Stimulated activated CD8-positive, alpha-beta memory T cell treated with anti-CD3 and anti-CD28 coated beads, Interleukin-12 subunit alpha, Interleukin-12 subunit beta, amount 100 ng/mL, for 1 hour (primary cell): ENCODE results near the gene MAN1B1.
"Not testable (repeated sequence)": the region's sequence is repeated elsewhere in the genome, so short reads cannot be mapped to it uniquely, and the experiment has no call there.

ENCODE experiments used
- DNase-seq: peaks from one replicate; pipeline ENCODE4 v3.0.0-alpha.2; 2020; ENCODE audit warnings: low read depth

The MAN1B1 gene

DNA sequence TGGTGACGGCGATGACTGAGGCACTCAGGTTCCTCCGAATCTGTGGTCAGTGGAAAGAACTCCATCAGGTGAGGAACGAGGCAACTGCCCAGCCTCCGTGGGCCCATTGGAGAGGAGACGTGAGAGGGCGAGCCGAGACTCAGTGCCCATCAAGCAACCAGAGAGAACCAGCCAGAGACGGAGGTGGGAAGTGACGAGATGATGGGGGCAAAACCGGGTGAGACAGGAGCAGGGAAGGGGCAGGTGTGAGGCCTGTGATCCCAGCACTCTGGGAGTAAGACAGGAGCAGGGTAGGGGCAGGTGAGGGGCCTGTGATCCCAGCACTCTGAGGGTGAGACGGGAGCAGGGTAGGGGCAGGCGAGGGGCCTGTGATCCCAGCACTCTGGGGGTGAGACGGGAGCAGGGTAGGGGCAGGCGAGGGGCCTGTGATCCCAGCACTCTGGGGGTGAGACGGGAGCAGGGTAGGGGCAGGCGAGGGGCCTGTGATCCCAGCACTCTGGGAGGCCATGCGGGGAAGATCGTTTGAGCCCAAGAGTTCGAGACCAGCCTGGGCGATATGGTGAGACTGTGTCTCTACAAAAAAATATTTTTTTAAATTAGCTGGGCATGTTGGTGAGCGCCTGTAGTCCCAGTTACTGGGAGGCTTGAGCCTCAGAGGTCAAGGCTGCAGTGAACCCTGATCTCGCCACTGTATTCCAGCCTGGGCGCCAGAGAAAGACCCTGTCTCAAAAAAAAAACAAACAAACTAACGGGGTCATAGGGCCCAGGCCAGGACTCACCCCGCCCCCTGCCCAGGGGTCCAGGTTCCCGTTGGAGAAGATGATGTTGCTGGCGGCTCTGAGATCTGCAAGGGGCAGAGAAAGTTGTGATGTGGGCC lies 24.4 kb downstream of the MAN1B1 start:
- DNase-seq, result no peak

DNA sequence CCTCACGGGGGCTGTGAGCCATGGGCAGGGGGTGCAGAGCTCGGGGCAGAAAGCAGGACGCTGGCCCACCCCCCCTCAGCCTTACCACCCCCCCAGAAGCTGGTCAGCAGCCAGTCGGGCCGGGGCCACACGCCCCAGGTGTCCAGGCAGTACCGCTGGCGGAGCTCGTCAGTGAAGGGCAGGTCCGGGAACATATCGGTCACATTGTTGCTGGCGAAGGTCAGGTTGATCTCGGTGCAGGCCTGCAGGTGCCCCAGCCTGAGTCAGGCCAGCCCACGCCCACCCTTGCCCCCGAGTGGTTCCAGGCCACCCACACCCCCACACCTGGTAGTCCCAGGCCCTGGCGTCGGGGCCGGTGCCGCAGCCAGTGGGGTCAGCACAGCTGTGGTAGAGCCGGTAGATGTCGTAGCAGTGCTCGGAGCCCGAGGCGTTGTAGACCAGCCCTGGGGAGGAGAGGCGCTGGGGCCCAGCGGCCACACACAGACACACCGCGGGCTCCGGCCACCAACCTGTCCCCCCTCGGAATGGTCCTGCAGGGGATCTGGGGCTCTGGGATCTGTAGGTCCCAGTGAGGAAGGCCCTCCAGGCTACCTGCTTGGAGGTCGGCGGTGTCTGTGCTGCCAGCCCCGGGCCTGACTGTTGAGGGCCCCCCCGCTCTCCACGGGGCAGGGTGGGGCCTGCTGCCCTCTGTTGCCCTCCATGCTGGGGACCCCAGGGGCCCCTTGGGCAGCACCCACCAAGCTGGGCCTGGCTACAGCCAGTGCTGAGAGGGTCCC lies 25.2 kb downstream of the MAN1B1 start:
- no peak for DNase-seq

DNA sequence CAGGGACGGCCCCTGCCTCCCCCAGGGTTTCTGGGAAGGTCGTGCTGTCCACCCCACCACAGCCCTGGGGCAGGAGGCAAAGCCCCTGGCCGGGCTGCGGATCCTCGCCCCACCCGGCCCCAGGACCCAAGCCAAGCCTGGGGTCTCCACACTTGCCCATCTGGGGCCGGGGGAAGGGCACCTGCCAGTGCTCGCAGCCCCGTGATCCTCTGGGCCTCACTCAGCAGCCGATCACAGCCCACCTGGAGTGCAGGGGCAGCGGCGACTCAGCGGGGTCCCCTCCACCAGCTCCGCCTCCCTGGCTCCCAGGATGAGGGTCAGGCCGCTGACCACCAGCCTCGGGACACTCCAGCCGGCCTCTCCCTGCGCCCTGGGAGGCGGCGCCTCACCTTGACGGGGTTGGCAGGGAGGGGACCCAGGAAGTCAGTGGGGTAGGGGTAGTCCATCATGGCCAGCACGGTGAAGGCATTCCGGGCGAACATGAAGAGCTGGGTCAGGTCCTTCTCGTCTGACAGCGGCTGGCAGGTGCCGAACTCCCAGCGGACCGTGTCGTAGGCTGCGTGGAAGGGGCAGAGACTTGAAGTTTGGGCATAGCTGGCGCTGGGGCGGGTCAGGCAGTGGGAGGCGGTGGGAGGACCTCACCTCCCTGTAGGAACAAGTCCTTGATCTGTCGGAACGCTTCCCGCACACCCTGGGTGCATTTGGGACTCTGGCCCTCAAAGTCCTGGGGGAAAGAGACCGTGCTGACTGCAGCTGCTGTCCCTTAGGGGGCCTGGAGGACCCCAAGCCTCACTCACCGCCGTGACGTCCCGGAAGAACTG lies 26.0 kb downstream of the MAN1B1 start:
- DNase-seq, result no peak

DNA sequence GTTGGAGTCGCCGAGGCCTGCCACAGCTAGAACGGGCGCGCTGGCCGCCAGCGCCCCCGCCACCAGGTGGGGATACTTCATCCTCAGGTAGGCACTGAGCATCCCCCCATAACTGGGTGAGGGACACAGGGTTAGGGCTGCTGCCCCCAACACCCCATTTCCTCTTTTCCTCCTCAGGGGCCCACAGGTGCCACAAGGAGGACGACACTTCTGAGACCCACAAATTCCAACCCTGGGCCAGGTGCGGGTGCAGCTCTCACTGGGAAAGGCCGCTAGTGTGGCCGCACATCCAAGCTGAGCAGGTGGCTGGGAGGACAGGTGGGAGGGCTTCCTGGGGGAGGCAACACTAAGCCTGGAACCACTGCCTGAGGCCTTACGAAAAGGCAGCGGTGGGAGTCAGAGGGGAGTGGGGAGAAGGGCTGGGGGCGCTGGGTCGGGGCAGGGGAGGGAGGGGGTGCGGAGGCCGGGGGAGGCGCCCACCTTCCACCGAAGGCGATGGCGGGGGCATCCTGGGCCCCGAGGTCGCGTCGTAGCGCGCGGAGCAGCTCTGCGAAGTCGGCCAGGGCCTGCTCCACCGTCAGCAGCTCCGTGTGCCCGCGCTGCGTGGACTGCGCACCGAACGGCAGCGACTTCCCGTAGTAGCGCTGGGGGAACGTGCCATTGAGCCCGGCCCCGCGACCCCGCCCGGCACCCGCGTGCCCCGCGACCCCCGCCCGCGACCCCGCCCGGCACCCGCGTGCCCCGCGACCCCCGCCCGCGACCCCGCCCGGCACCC lies 26.8 kb downstream of the MAN1B1 start:
- DNase-seq, result no peak

DNA sequence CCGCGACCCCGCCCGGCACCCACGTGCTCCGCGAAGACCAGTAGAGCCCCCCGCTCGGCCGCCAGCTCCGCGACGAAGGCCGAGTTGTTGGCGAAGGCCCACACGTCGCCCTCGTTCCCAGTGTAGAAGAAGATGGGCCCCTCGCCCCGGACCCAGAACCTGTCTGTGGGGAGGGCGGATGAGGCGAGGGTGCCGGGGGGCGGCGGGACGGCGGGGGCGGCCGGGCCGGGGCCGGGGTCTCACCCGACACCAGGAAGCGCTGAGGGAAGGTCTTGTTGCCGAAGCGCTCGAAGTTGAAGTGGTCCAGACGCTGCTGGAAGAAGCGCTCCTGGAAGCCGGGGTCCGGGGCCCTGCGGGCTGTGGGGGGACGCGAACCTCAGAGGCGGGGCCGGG lies 27.4 kb downstream of the MAN1B1 start:
- no peak for DNase-seq

DNA sequence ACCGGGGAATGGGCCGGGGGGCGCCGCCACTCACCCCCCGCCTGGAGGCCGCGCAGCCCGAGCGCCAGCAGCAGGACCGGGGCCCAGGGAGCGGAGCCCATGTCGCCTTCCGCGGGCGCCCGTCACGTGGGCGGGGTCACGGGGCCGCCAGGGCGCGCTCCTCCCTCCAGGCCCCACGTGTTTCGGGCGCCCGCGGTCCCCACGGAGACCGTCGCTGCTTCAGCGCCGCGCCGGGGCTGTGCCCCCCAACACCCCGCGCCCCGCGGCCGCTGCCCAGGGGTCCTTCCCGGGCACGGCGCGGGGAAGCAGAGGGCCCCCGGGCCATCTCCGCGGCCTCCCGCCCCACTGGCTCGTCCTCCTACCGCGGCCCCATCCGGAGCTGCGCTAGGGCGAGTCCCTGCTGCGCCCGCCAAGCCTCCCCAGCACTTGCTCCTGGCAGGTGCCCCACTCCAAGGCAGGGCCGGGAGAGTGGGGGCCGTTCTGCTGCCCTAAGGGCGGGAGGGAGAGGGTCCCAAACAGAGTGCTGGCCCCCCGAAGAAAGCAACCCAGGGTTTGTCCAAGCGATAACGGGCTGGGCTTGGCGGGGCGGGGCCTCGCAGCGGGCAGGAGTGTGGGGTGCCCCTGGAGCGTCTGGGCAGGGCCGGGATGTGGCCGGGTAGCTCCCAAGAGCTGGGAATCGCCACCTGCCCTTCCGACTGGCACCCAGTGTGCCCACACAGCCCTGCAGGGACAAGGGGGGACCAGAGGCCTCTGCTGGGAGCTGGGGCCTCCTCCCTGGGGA lies 28.0 kb downstream of the MAN1B1 start, which contains the start of gene DPP7:
Gene DPP7 (minus strand): TSS at position 121 of the 781 bp plus-strand sequence. CDS start 20 bp downstream, at position 101.
- DNase-seq, result peak; percentile 59

DNA sequence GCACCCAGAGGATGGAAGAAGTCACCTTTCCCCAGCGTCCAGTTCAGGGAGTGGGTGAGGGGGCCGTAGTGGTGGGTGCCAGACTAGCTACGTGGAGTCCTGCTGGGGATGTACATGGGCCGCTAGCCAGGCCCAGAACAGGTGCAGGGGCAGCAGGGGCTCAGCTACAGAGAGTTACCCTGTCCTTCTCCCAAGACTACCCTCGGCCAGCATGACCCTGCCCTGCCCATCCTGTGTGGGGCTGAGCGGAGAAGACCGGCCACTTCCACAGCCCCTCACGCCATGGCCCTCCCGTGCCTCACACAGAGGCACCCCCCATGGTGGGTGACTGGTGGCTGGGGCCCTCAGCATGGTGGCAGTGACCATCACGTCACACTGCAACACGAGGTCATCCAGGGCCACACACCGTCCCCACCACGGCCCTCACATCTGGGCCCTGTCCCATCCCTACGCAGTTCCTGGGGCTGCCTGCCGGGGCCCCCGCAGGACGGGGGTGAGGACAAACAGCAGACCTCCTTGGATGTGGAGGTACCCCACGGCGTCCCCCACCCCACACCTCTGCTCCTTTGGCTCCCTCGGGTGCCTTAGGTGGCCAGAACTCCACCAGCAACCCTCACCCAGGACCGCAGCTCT lies 28.7 kb downstream of the MAN1B1 start:
- DNase-seq, result no peak

DNA sequence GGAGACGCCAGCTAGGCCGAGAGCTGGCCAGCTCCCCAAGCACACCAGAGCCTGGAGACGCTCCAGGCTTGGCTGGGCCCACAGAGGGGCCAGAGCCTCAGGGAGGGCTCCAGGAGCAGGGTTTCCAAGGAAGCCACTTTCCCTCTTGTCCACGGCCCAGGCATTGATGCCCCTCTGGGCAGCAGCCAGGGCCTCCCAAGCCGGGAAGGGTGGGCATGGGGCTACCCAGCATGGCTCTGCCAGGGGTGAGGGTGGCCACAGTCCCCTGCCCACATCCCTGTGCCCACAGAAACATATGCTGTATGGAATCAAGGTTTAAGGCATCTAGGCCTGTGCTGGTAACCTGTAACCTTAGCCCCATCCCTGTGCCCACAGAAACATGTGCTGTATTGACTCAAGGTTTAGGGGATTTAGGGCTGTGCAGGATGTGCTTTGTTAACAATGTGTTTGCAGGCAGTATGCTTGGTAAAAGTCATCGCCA lies 29.3 kb downstream of the MAN1B1 start:
- DNase-seq, result no peak

DNA sequence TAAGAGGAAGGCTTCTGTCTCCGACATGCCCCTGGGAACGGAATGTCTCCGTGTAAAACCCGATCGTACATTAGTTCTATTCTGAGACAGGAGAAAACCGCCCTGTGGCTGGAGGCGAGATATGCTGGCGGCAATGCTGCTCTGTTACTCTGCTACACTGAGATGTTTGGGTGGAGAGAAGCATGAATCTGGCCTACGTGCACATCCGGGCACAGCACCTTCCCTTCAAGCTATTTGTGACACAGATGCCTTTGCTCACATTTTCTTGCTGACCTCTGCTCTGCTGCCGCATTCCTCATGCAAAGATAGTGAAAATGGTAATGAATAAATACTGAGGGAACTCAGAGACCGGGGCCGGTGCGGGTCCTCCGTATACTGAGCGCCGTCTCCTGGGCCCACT lies 29.9 kb downstream of the MAN1B1 start:
- DNase-seq, result no peak

DNA sequence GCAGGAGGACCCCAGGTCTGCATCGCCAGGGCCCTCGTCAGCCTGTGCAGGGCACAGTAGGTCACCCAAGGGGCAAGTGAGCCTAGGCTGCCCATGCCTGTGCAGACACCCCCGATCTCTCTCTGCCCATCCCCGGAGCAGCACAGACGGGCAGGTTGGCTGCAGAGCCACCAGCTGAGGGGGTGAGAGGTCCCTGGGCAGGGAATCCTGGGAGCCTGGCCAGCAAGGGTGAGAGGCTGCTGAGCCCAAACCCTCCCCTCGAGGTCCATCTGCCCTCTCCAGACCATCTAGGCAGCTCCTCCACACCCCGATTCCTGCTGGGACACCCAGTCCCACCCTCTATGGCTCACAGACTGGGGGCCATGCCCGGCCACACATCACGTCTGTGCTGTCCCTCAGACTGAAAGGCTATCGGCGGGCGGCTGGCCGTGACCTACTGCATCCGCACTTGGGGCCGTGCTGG lies 30.5 kb downstream of the MAN1B1 start:
- no peak for DNase-seq

DNA sequence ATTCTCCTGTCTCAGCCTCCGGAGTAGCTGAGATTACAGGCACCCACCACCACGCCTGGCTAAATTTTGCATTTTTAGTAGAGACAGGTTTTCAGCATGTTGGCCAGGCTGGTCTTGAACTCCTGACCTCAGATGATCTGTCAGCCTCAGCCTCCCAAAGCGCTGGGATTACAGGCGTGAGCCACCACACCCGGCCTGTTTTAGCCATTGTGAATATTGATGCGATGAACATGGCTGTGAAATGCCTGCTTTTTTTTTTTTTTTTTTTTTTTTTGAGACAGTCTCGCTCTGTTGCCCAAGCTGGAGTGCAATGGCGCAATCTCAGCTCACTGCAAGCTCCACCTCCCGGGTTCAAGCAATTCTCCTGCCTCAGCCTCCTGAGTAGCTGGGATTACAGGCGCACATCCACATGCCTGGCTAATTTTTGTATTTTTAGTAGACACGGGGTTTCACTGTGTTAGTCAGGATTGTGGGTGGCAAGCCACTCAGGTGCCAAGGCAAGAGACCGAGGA lies 31.4 kb downstream of the MAN1B1 start:
- not testable (repeated sequence) for DNase-seq

DNA sequence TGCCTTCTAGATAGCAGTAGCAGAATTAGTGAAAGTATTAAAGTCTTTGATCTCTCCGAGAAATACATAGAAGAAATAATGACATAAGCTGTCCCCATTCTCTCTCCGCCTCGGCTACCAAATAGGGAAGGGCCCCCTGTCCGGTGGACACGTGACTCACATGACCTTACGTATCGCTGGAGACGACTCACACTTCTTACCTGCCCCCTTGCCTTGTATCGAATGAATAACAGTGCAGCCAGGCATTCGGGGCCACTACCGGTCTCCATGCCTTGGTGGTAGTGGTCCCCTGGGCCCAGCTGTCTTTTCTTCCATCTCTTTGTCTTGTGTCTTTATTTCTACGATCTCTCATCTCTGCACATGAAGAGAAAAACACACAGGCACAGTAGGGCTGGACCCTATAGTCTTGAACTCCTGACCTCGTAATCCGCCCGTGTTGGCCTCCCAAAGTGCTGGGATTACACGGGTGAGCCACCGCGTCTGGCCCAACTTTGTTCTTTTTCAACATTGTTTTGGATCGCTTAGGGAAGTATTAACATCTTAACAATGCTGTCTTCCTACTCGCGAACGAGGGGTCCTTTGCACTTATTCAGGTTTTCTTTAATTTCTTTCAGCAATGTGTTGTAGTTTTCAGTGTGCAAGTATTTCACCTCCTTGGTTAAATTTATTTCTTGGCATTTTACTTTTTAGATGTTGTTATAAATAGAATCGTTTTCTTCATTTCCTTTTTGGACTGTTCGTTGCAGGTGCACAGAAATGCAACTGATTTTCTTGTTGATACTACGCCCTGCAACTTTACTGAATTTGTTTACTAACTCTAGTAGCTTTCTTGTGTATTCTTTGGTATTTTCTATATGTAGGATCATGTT lies 35.4 kb downstream of the MAN1B1 start:
- not testable (repeated sequence) for DNase-seq

DNA sequence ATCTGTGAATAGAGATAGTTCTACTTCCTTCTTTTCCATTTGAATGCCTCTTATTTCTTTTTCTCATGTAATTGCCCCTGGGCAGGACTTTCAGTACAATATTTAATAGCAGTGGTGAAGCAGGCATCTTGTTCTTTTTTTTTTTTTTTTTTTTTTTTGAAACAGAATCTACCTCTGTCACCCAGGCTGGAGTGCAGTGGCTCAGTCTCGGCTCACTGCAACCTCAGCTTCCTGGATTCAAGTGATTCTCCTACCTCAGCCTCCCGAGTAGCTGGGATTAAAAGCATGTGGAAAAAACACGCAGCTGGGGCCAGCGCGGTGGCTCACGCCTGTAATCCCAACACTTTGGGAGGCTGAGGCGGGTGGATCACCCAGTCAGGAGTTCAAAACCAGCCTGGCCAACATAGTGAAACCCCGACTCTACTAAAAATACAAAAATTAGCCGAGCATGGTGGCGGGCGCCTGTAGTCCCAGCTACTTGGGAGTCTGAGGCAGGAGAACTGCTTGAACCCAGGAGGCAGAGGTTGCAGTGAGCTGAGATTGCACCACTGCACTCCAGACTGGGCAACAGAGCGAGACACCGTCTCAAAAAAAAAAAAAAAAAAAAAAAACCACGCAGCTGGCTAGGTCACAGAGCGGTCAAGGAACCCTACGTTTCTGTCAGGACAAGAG lies 36.1 kb downstream of the MAN1B1 start:
- not testable (repeated sequence) for DNase-seq

DNA sequence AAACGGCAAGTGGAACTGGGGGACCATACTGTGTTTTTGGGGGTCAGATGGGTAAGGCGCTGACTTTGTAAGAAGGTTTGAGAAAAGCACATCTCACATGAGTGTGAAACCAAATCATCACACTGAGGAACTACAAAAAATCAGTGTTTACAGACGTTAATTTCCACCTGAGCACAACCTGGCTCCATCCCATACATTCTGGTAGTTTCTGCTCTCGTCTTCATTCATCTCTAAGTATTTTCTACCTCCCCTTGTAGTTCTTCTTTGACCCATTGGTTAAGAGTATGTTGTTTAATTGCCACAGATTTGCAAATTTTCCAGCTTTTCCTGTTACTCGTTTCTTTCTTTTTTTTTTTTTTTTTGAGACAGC lies 36.7 kb downstream of the MAN1B1 start:
- DNase-seq, result no peak

DNA sequence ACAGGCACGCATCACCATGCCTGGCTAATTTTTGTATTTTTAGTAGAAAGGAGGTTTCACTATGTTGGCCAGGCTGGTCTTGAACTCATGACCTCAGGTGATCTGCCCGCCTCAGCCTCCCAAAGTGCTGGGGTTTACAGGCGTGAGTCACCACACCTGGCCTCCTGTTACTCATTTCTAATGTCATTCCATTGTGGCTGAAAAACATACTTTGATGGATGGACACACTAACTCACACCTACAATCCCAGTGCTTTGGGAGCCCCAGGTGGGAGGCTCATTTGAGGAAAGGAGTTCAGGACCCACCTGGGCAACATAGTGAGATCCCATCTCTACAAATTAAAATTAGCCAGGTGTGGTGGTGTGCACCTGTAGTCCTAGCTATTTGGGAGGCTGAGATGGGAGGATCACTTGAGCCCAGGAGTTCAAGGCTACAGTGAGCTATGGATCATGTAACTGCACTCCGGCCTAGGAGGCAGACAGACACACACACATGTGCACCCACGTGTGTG lies 37.2 kb downstream of the MAN1B1 start:
- not testable (repeated sequence) for DNase-seq

DNA sequence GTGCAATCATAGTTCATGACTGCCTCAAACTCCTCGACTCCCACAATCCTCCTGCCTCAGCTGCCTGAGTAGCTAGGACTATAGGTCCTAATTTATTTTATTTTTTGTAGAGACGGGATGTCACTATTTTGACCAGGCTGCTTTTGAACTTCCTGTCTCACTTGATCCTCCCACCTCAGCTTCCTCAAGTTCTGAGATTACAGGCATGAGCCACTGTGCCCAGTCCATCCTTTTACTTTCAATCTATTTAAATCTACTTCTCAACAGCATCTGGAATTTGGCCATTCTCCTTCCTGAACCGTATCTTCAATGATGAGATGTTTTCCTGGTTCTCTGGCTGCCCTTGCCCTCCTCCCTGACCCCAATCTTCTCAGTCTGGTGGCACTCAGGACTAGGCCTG lies 40.0 kb downstream of the MAN1B1 start:
- no peak for DNase-seq

DNA sequence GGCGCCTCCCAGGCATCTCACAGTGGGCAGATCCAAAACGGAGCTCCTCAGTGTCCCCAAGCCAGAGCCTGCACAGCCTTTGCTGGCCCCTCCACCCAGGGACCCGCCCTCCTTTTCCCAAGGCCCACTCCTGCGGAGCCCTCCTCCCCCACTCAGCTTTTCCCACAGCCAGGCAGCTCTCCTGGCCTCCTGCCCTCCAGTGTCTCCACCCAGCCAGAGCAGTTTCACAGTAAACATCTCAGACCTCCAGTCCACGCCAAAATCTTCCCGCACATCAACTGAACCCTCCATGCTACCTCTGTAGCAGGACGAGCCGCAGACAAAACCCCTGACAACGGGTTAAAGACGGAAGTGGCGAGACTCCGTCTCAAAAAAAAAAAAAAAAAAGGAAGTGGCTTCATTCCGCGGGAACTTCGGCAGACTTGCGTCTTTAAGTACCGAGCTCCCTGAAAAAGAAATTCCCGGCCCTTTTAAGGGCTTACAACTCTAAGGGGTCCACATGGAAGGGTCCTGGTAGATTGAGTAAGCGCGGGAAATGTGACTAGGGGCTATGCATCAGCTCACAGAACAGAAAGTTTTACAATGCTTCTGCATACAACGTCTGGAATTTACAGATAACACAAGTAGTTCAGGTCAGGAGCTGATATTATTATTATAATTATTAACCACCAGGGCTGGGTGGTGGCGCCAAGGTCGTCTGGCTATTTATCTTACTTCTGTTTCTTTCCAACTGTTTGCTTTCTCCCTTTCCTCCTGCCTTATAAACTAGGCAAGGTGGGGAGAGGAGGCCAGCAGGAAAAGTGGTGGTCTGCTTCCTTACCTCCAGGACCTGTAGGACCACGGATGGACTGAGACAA lies 40.7 kb downstream of the MAN1B1 start:
- no peak for DNase-seq
